HG02571 (cell line): ENCODE data around the gene VRK3.

ENCODE experiments used
- ATAC-seq: cut with Tn5 transposase; IDR thresholded peaks from one replicate; pipeline ENCODE4 v1.9.1; 2021; ENCODE audit warnings: mild to moderate bottlenecking, moderate library complexity; ENCODE audit not compliant: unreplicated experiment

The VRK3 gene

DNA sequence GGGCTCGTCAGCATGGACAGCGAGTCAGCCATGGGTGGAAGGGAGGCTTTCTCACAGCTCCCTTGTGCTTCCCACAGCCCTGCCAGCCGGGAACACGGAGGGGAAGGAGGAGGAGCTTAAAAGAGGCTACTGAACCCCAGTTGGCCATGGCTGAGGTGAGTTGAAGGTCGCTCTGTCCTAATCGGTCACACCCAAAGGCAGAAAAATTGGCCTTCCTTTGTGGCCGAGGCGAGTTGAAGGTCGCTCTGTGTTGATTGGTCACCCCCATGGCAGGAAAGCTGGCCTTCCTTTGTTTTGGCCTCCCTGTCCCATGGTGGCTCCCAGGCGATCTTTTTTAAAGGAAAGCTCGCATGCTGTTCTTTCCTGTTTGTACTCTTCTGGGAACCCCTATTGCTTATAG is 5.8 kb upstream of the VRK3 start:
- no peak for ATAC-seq

DNA sequence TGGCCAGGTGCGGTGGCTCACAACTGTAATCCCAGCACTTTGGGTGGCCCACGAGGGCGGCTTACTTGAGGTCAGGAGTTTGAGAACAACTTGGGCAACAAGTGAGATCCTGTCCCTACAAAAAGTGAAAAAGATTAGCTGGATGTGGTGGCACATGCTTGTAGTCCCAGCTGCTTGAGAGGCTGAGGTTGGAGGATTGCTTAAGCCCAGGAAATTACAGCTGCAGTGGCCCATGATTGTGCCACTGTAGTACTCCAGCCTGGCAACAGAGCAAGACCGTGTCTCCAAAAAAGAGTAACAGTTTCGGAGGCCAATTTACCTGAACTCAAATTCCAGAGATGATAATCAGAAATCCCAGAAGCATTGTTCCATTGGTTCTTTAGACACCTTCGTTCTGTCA is 5.1 kb upstream of the VRK3 start:
- no peak for ATAC-seq

DNA sequence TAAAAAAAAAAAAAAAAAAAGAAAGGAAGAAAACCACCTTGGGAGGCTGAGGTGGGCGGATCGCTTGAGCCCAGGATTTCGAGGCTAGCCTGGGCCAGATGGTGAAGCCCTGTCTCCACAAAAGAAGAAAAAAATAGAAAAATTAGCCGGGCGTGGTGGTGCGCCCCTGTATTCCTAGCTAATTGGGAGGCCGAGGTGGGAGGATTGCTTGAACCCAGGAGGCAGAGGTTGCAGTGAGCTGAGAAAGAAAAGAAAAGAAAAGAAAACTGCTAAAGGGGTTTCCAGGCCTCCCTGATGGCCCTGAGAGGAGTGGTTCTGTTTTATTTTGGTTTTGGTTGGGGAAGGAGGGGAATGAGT is 1.4 kb upstream of the VRK3 start:
- ATAC-seq = no peak

DNA sequence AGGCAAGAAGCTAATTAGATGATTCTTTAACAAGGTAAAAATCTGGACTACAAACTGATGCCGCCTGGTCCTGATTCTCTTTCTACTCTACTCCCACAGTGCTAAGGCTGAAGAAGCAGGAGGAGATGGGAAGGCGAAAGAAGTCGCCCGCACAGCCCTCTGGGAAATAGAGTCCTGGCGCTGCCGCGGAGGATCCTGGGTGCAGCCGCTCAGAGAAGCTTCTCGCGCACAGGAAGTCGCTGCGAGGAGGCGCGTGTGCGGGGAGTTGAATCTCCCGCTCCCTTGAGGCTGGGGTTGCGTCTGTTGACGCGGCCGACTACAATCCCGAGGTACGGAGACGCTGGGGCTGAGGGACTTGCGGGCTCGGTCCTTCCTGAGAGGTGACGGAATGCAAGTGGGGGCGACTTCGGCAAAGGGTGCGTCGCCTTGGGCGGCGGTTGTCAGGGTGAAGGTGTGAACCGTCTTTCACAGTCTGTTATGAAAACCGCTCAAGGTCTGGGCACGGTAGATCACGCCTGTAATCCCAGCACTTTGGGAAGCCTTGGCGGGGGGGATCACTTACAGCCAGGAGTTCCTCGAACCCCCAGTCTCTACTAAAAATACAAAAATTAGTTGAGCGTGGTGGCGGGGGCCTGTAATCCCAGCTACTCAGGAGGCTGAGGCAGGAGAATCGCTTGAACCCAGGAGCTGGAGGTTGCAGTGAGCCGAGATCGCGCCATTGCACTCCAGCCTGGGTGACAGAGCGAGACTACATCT is 800 bp upstream of the VRK3 start, which contains the start of gene ZNF473:
Gene ZNF473, plus strand, starts transcription at position 212 of the 756 bp plus-strand sequence. CDS start 5,078 bp downstream, outside the sequence.
- ATAC-seq = peak; percentile 53

DNA sequence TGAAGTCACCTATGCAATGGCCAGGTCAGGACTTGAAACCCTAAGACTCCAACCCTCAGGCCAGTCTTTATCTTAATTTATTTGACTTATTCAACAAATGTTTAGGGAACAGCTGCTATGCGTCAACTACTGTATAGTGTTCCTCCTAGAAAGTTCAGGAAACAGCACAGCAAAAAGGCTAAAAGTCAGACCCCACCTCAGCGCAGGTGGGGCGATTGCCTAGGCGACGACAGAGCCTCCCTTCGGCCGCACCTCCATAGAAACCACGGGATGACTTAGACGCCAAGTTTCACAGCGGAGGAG is 502 bp downstream of the VRK3 start:
- ATAC-seq = no peak

DNA sequence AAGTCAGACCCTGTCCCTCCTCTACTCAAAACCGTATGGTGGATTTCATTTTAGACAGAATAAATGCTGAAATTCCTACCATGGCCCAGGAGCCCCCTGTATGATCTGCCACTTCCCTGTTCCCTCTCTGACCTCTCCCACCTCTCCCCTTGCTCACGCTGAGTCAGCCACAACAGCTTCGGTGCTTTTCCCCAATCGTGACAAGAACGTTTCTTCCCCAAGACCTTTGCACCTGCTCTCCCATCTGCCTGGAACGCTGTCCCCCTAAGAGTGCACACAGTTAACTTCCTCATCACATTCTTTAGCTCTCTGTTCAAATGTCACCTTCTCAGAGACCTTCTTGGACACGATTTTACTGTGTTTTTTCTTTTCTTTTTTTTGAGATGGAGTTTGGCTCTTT is 2.3 kb downstream of the VRK3 start:
- no peak for ATAC-seq

DNA sequence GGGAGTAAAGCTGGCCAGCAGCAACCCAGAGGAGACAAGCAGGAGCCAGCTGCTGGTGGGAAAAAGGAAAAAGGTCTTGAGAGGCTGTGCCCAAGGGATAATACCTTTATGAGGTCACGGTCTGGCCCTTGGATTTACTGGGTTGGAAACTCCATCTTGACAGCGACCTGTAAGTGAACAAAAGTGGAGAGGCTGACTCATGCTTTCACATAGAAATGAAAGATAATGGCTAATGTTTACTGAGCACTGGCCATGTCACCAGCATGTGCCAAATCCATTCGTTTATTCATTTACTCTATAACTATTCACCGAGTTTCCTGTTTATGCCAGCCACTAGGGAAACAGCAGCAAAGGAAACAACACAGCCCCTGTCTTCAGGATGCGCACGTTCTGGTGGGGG is 4.7 kb downstream of the VRK3 start:
- ATAC-seq = no peak

DNA sequence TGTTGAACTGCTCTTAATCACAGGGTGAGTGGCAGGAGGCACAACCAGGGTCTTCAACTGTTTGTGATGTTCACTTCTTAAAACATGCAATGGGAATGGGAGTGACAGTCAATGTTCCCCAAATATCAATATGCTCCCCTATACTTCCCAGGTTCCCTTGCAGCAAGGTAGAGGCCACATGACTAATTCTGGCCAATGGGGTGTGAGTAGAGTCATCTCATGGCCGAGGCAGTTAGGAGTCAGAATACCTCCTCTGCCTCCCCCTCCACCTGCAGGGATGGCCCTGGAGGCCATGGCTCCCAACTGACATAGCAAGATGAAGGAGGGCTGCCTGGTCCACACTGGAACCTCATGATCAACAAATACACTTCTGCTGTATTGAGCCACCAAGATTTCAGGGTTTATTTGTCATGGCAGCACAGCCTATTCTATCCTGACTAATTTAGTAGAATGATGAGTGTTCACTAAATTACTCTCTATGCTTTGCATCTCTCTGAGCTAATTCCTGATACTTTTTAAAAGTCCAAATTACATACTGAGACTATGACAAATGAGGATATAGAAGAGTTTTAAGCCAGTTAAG is 8.9 kb downstream of the VRK3 start:
- no peak for ATAC-seq

DNA sequence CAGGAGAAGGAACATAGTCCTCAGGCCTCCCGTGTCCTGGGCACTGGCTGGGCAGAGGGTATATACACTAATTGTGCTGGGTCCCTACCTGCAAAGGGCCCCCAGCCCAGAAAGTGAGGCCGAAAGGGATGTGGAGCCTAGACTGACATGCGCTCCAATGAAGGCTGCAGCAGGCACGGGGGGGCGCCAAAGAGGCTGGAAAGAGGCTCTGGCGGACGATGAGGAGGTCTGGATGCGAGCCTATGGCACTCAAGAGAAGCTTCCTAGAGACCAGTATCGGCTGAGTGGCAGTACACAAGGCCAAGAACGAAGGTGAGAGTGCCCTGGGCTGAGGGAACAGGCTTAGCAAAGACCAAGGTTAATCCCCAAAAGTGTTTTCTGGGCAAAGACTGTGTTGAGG is 16.6 kb downstream of the VRK3 start:
- ATAC-seq = no peak

DNA sequence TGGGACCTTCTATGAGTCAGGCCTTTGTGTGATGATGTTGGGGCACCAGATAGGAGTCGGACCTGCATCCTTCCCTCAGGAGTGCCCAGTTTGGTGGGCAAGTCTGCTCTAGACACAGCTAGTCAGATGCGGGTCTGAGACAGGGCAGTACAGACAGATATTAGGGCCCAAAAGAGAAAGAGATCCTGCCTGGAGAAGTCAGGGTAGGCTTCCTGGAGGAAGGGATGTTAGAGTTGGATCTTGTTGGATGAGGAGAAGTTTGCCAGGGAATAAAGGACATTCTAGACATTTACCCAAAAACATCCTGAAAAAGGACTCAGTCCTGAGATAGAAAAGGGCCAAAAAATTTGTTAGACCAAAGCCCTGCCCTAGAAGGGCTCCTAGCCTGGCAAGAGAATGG is 17.2 kb downstream of the VRK3 start:
- no peak for ATAC-seq

DNA sequence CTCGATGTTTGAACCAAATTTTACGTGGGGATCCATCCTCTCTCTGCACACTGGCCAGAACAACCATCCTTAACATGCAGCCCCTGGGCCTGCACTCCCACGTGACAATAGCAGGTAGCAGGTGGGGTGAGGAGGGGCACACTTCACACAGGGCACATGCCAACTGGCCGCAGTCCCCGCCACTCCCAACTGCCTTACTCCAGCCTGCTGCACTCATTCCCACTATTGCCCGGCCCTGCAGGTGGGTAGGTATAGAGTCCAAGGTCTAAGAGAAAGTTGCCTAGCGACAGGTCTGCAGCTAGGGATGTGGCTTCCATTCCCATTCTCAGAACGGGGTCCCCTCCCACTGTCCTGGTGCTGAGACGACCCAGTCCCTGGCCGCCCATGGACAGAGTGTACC is 18.0 kb downstream of the VRK3 start:
- ATAC-seq = no peak

DNA sequence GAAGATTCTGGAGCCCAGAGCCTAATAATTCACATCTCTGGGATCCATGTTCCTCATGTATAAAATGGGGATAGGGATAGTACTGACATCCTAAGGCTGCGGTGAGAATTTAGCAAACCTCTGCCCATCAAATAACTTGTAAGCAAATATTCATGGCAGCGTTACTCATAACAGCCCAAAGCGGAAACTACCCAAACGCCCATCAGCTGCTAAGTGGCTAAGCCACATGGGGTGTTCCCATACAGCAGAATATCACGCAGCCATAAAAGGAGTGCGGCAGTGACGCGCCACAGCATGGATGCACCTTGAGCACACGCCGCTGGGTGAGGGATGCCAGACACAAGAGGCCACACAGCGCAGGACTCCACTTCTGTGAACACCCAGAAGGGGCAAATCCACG is 19.7 kb downstream of the VRK3 start:
- ATAC-seq = no peak

DNA sequence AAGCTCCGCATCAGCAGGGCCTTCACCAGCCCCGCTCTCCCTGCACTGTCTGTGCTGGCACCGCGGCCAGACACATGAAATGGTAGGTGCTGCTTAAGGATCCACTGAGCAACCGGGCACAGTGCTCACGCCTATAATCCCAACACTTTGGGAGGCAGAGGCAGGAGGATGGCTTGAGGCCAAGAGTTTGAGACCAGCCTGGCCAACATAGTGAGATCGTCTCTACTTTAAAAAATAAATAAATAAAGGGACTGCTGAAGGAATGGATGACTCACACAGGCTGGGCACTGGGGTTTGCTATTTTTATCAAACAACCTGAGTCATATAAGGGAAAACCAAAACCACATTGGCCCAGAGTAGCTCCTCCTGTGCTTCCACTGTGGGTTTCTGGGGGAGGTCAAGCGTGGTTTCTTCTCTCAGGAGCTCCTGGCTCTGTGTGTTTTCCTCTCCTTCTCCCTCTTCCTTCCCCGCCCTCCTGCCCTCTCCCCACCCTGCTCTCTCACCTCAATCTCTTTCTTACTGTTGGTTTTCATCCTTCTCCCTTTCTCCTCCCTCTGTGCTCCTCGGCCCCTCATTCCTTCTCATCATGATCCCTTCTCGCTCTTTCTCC is 21.3 kb downstream of the VRK3 start:
- no peak for ATAC-seq

DNA sequence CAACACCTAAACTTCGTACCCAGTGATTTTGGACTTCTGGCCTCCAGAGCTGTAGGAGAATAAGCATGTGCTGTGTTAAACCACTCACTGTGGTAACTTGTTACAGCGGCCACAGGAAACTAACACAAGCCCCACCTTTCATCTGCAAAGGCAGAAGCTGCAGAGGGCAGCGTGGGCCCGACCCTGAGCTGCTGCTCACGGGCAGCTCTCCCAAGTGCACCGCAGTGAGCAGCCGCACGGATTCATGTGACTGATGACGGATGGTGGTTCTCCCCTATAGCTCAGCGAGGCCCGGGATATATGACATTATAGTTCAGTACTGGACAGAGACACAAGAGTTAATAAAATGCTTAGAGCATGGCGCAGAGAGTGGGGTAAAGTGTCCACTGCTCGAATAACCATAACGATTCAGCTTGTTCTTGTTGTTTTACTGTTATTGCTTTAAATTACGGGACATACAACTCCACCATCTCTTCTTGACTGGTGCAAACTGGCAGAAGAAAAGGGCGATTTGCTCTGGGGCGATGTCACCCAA is 21.9 kb downstream of the VRK3 start:
- ATAC-seq = no peak

DNA sequence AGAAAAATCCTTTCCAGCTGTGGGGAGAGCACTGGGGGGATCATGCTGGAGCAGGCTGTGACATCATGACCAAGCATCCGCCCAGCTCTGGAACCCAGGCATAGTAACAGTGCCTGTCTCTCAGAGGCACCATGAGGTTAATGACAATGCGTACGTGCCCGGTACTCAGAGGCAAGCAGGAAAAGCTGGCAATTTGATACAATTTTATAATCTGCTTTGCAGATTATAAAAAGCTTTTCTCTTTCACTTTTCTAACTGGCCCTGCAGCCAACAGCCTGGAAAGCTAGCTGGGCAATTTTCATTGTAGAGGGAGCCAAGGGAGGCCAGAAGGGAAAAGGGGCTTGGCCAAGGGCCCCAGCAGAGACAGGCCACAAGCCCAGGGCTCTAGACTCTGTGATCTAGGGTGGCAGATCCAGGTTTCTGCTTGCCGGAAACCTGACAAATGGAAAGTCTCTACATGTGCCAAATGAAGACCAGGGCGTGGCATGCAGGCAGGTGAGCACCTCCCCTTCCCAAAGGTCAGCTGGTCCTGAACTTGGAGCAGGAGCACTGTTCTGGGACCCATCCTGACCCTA is 22.7 kb downstream of the VRK3 start:
- ATAC-seq = no peak

DNA sequence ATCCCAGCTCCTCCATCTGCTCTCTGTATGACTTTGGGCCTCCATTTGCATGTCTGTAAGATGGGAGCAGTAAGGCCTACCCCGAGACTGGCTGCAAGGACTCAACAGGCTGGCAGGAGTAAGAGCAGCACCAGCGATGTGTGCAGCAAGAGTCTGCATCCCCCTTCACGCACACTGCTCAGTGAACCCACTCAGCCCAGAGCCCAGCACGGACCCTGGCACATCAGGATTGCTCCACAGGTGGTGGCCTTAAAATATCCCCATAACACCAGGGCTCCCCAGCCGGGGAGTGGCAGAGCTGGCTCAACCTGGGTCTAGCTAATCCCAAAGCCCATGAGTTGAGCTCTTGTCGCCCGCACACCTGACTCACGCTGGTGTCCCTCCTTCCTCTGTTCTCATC is 23.4 kb downstream of the VRK3 start:
- no peak for ATAC-seq

DNA sequence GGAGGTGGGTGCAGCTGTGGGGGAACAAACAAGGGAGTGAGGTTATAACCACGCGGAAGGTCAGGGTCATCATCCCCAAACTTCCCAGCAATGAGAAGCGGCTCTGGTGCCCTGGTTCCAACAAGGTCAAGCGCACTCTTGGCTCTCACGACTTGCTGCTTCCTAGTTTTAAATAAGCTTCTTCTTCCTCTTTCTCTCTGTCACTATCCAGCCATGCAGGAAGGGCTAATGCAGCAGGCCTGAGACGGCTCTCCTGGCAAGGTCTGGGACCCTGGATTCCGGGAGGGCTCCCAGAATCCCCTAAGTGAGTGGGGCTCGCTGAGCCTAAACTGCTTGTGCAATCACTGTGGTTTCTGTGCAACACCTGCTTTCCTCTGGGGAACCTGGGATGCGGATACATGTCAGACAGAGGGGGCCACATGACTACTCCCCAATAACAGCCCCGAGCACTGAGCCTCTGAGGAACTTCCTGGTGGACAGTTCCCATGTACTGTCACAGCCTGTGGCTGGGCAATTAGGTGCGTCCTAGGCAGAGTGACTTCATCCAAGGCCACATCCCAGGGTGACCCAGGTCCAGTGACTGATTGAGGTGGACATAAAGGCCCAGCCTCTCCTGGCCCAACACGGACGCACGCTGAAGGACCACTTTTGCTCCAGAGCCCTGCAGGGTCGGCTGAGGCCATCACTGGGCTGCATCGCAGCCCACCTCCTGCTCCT is 24.2 kb downstream of the VRK3 start:
- no peak for ATAC-seq

DNA sequence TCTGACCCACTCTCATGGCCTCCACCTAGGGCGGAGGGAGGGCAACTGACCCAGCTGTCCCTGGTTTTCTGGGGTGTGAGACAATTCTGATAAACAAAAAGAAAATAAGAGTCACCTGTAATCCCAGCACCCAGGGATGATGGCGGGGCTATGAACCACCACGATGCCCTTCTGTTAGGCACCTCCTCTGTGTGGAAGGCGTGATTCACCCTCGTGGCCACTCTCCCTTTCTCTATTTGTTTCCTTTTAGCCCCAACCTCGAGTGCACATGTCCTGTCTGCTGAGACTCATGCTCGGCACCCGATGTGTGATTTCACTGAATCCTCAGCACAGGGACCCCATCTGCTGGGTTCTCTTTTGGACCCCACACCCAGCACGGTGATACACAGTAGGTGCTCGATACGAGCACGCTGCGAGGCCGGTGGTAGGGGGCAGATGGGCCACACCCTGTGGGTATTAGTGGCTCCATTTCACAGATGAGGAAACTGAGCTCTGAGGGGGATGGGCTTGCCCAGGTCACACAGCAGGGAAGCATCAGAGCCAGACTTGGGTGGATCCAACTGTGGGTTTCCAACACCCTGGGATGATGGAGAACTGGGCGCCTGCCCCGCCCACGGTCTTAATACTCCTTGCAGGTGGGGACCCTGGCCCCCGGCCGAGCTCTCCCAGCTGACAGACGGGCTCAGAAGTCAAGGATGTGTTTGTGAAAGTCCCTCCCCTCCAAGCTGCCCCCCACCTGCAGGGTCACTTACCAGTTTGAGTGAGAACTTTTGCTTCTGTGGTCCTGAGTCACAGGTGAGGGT is 24.9 kb downstream of the VRK3 start:
- ATAC-seq = no peak

DNA sequence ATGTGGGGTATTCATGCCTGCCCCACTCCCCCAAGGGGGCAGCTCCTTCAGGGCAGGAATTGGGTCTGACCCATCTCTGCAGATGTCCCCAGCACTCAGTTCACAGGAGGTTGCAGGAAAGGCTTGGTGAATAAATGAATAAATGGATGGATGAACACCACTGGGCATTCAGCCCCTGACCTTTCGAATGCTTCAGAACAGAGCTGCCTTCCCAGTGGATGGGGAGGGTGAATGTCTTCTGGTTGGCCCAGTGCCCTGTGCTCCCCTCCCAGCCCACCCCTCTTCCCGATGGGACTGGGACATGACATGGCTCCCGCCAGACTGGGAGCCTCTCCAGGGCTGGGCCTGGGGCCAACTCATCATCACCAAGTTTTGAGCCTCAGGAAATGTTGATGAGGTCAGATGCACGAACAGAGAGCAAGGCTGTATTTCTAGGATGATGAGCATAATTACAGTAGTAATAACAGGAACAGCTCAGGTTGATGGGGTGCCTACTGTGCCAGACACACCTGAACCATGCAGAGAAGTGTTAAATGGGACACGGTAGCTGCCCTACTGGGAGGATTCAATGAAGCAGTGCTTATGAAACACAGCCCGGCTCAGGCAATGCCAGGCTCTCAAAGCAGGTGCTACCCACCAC is 25.7 kb downstream of the VRK3 start:
- no peak for ATAC-seq

DNA sequence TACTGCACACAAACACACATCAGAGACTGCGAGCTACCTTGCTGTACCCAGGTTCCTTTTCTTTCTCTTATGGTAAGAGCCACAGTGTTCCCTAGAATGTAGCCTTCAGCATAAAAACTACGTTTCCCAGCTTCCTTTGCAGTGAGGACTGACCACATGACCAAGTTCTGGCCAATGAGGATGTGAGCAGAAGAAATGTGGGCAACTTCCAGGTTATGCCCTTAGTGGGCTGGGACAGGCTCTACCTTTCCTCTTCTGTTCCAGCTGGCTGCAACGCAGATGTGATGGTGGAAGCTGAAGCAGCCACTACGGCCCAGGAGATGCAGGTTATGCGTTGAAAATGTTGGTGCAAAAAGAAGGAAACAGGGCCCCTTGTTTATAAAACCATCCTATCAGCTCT is 27.5 kb downstream of the VRK3 start:
- no peak for ATAC-seq
